Thoracic aorta (tissue), 2 donors: ENCODE measurements around the gene KRTAP2-1. TPM values are rescaled to one million over a fixed set of nuclear protein-coding genes. Genes with fewer than 3 reads are reported as not detected.

Experiments
- ATAC-seq: fragments of 150-250 bp; one replicate; pipeline ENCODE4 v1.8.0; 2017; ENCODE audit warnings: low read depth; ENCODE audit not compliant: insufficient number of reproducible peaks, low FRiP score
- DNase-seq: peaks from one replicate; pipeline ENCODE4 v3.0.0-alpha.2; 2020; ENCODE audit warnings: low spot score
- H3K27ac ChIP-seq, 2 donors: fragments of 200-600 bp; sonication (generic); 1 replicate in 1 of 2; 2 replicates in 1 of 2; pipeline ENCODE4 v1.5.1; 2016; ENCODE audit warnings: mild to moderate bottlenecking in 2 of 2, moderate library complexity in 2 of 2
- H3K27me3 ChIP-seq: fragments of 200-600 bp; sonication (generic); replicated peaks from 2 replicates; pipeline ENCODE4 v1.6.0; 2016; ENCODE audit warnings: mild to moderate bottlenecking; ENCODE audit not compliant: insufficient read depth
- H3K36me3 ChIP-seq: fragments of 200-600 bp; sonication (generic); one replicate; pipeline ENCODE4 v1.5.1; 2016
- H3K4me1 ChIP-seq, 2 donors: fragments of 200-600 bp; sonication (generic); 1 replicate in 1 of 2; 2 replicates in 1 of 2; pipeline versions ENCODE4 v1.5.1 to v1.6.0; 2016; ENCODE audit warnings: low read depth in 2 of 2, mild to moderate bottlenecking in 1 of 2; ENCODE audit not compliant: control insufficient read depth in 1 of 2
- H3K4me3 ChIP-seq: fragments of 200-600 bp; sonication (generic); 2 replicates; pipeline ENCODE4 v1.5.1; 2016; ENCODE audit warnings: mild to moderate bottlenecking
- H3K9me3 ChIP-seq: fragments of 200-600 bp; sonication (generic); 2 replicates; pipeline ENCODE4 v1.5.1; 2016
- CTCF ChIP-seq: fragments of 200-600 bp; sonication (generic); IDR thresholded peaks from one replicate; pipeline ENCODE4 v1.5.1; 2019; ENCODE audit warnings: antibody characterized with exemption
- total RNA-seq, 2 donors: library from RNA; depleted of rRNA; stranded (reverse); fragments of >200 nt; gene quantifications; one replicate each; pipeline versions ENCODE4 v1.1.0 to v1.2.3, GENCODE V29; 2016

Gene KRTAP2-1
- total RNA-seq, 2 donors from 2014 or later: not detected

GRCh38 chr17:41018541-41018940 is 28.6 kb downstream of the KRTAP2-1 start:
- Histone ChIP-seq H3K4me3 (no peak overlapping the region), H3K27ac (no peak overlapping the region), H3K36me3 (no peaks in the 10 kb centered on the region), H3K9me3 (no peaks in the 10 kb centered on the region), H3K27me3 (no peaks in the 10 kb centered on the region), H3K4me1 (no peaks in the 10 kb centered on the region)
- ATAC-seq: no peak
- no peak for TF ChIP-seq CTCF
- DNase-seq: no peak

- no peaks in the 10 kb centered on the region for H3K36me3 ChIP-seq
- no peak for TF ChIP-seq CTCF
- H3K27ac ChIP-seq: no peak overlapping the region
- H3K4me3 ChIP-seq: no peak overlapping the region
- no peaks in the 10 kb centered on the region for H3K9me3 ChIP-seq
- ATAC-seq (no peak), DNase-seq (no peak)
- H3K27me3 ChIP-seq: no peaks in the 10 kb centered on the region
- no peaks in the 10 kb centered on the region for H3K4me1 ChIP-seq
Measured at GRCh38 chr17:41016578-41017215, 30.4 kb downstream of the KRTAP2-1 start.

- Histone ChIP-seq H3K36me3 (no peaks in the 10 kb centered on the region), H3K4me3 (no peak overlapping the region), H3K27me3 (no peaks in the 10 kb centered on the region), H3K27ac (no peak overlapping the region), H3K9me3 (no peaks in the 10 kb centered on the region), H3K4me1 (no peaks in the 10 kb centered on the region)
- no peak for TF ChIP-seq CTCF
- DNase-seq: no peak
- ATAC-seq: no peak
Measured at GRCh38 chr17:41015454-41015853, 31.7 kb downstream of the KRTAP2-1 start.

- H3K27ac ChIP-seq: no peak overlapping the region
- H3K4me3 ChIP-seq: no peak overlapping the region
- TF ChIP-seq CTCF: no peak
- no peak for ATAC-seq
- no peaks in the 10 kb centered on the region for H3K9me3 ChIP-seq
- DNase-seq: no peak
- H3K4me1 ChIP-seq: no peaks in the 10 kb centered on the region
- no peaks in the 10 kb centered on the region for H3K36me3 ChIP-seq
- H3K27me3 ChIP-seq: no peaks in the 10 kb centered on the region
Measured at GRCh38 chr17:41013606-41014005, 33.5 kb downstream of the KRTAP2-1 start.

- ATAC-seq (no peak), DNase-seq (no peak)
Measured at GRCh38 chr17:41013181-41013580, 33.9 kb downstream of the KRTAP2-1 start.

More at GRCh38 chr17:41013181-41013580, 33.9 kb downstream of the KRTAP2-1 start:
- no peaks in the 10 kb centered on the region for H3K36me3 ChIP-seq
- H3K9me3 ChIP-seq: no peaks in the 10 kb centered on the region
- TF ChIP-seq CTCF: no peak
- no peak overlapping the region for H3K27ac ChIP-seq
- no peaks in the 10 kb centered on the region for H3K27me3 ChIP-seq
- H3K4me3 ChIP-seq: no peak overlapping the region
- H3K4me1 ChIP-seq: no peaks in the 10 kb centered on the region
